HUES64 (cell line): ENCODE measurements around the gene VSIR. TPM values are rescaled to one million over a fixed set of nuclear protein-coding genes. Genes with fewer than 3 reads are reported as not detected.

Experiments used
- H3K27ac ChIP-seq: 2 replicates; pipeline ENCODE4 v1.7.0; 2013; ENCODE audit warnings: low read depth, low read length, inconsistent platforms
- H3K27me3 ChIP-seq: 2 replicates; pipeline ENCODE4 v1.6.1; 2013; ENCODE audit warnings: mild to moderate bottlenecking, low read length; ENCODE audit not compliant: insufficient read depth
- H3K36me3 ChIP-seq: 2 replicates; pipeline ENCODE4 v1.6.1; 2013; ENCODE audit warnings: mild to moderate bottlenecking, low read length; ENCODE audit not compliant: insufficient read depth
- H3K4me1 ChIP-seq: 2 replicates; pipeline ENCODE4 v1.6.1; 2013; ENCODE audit warnings: mild to moderate bottlenecking, low read length, moderate library complexity; ENCODE audit not compliant: insufficient read depth
- H3K4me3 ChIP-seq: 2 replicates; pipeline ENCODE4 v1.5.1; 2013; ENCODE audit warnings: mild to moderate bottlenecking, low read length, moderate library complexity
- H3K9ac ChIP-seq: 2 replicates; pipeline ENCODE4 v1.6.1; 2013; ENCODE audit warnings: mild to moderate bottlenecking, low read depth, low read length
- H3K9me3 ChIP-seq: 2 replicates; pipeline ENCODE4 v1.6.1; 2013; ENCODE audit warnings: low read depth, low read length; ENCODE audit not compliant: insufficient read depth
- WGBS: fragments of 150-250, 120-280 bp; methylation state at CpG from one replicate; pipeline ENCODE4 v1.1.7; 2013; ENCODE audit warnings: missing lambda C conversion rate; 5-methylcytosine and 5-hydroxymethylcytosine counted together
- polyA plus RNA-seq, 2 experiments: library from polyadenylated mRNA; stranded (reverse); fragments of 50-300 nt; gene quantifications; one replicate each; pipeline ENCODE4 v1.2.3, GENCODE V29; 2013

VSIR gene
- polyA plus RNA-seq (2013, experiment 1 of 2) = not detected
- 0.13 TPM for polyA plus RNA-seq (2013, experiment 2 of 2)

GRCh38 chr10:71773221-71773971, at the start of gene VSIR:
VSIR (minus strand) TSS chr10:71773520; CDS start chr10:71773439, 81 bp downstream.
- Histone ChIP-seq H3K9me3 (0 out of 2 replicates have a peak, but pooled peaks cover 2% of the 10 kb centered on the region), H3K27me3 (peaks cover 27% of the 10 kb centered on the region), H3K4me3 (peak within 1 kb of the TSS; percentile 59), H3K36me3 (no peaks in the 10 kb centered on the region), H3K4me1 (0 out of 2 replicates have a peak, but pooled peaks cover 3% of the 10 kb centered on the region), H3K9ac (no peak within 1 kb of the TSS; the same call in 1 of the 2 replicates), H3K27ac (no peak within 1 kb of the TSS)
- 7% methylated on average over 55 of the region's 55 CpGs for WGBS

- no peaks in the 10 kb centered on the region for H3K27me3 ChIP-seq
- no peaks in the 10 kb centered on the region for H3K9me3 ChIP-seq
- H3K4me1 ChIP-seq = no peaks in the 10 kb centered on the region
- no peak overlapping the region for H3K27ac ChIP-seq
- H3K9ac ChIP-seq = no peak overlapping the region
- H3K4me3 ChIP-seq = no peak overlapping the region
- peaks cover 98% of the 10 kb centered on the region for H3K36me3 ChIP-seq
- 96% methylated on average over 9 of the region's 9 CpGs for WGBS
Observed at GRCh38 chr10:71821909-71822763, 48.8 kb upstream of the VSIR start.

GRCh38 chr10:71820966-71821365, 47.6 kb upstream of the VSIR start:
- no peaks in the 10 kb centered on the region for H3K4me1 ChIP-seq
- H3K4me3 ChIP-seq = no peak overlapping the region
- H3K9ac ChIP-seq = no peak overlapping the region
- 95% methylated on average over 8 of the region's 8 CpGs for WGBS
- no peak overlapping the region for H3K27ac ChIP-seq
- no peaks in the 10 kb centered on the region for H3K27me3 ChIP-seq
- H3K36me3 ChIP-seq = peaks cover 100% of the 10 kb centered on the region
- H3K9me3 ChIP-seq = no peaks in the 10 kb centered on the region

GRCh38 chr10:71819985-71820384, 46.7 kb upstream of the VSIR start:
- Histone ChIP-seq H3K9ac (no peak overlapping the region), H3K4me3 (no peak overlapping the region), H3K9me3 (no peaks in the 10 kb centered on the region), H3K36me3 (peaks cover 94% of the 10 kb centered on the region), H3K27me3 (no peaks in the 10 kb centered on the region), H3K4me1 (no peaks in the 10 kb centered on the region), H3K27ac (no peak overlapping the region)
- 99% methylated on average over 6 of the region's 6 CpGs for WGBS

GRCh38 chr10:71819441-71819861, 46.1 kb upstream of the VSIR start:
- Histone ChIP-seq H3K27ac (no peak overlapping the region), H3K27me3 (no peaks in the 10 kb centered on the region), H3K36me3 (peaks cover 89% of the 10 kb centered on the region), H3K4me1 (no peaks in the 10 kb centered on the region), H3K9me3 (no peaks in the 10 kb centered on the region), H3K9ac (no peak overlapping the region), H3K4me3 (no peak overlapping the region)
- WGBS = 91% methylated on average over 18 of the region's 18 CpGs

- Histone ChIP-seq H3K36me3 (peaks cover 82% of the 10 kb centered on the region), H3K27me3 (no peaks in the 10 kb centered on the region), H3K9ac (no peak overlapping the region), H3K4me3 (no peak overlapping the region), H3K4me1 (no peaks in the 10 kb centered on the region), H3K9me3 (no peaks in the 10 kb centered on the region), H3K27ac (no peak overlapping the region)
- WGBS = 94% methylated on average over 14 of the region's 14 CpGs
Observed at GRCh38 chr10:71818674-71819260, 45.4 kb upstream of the VSIR start.

GRCh38 chr10:71817831-71818655, 44.7 kb upstream of the VSIR start:
- no peak overlapping the region for H3K27ac ChIP-seq
- H3K36me3 ChIP-seq = peaks cover 75% of the 10 kb centered on the region

GRCh38 chr10:71816936-71817618, 43.8 kb upstream of the VSIR start:
- Histone ChIP-seq H3K9me3 (no peaks in the 10 kb centered on the region), H3K36me3 (peaks cover 65% of the 10 kb centered on the region), H3K9ac (no peak overlapping the region)

More at GRCh38 chr10:71817831-71818655, 44.7 kb upstream of the VSIR start:
- no peak overlapping the region for H3K9ac ChIP-seq
- 98% methylated on average over 9 of the region's 9 CpGs for WGBS
- H3K4me1 ChIP-seq = no peaks in the 10 kb centered on the region
- no peaks in the 10 kb centered on the region for H3K27me3 ChIP-seq
- no peaks in the 10 kb centered on the region for H3K9me3 ChIP-seq
- no peak overlapping the region for H3K4me3 ChIP-seq

GRCh38 chr10:71816421-71816851, 43.1 kb upstream of the VSIR start:
- no peak overlapping the region for H3K27ac ChIP-seq
- no peak overlapping the region for H3K4me3 ChIP-seq
- no peaks in the 10 kb centered on the region for H3K4me1 ChIP-seq
- peaks cover 59% of the 10 kb centered on the region for H3K36me3 ChIP-seq
- H3K9ac ChIP-seq = no peak overlapping the region
- no peaks in the 10 kb centered on the region for H3K27me3 ChIP-seq
- no peaks in the 10 kb centered on the region for H3K9me3 ChIP-seq
- WGBS = 91% methylated on average over 12 of the region's 12 CpGs

More at GRCh38 chr10:71816936-71817618, 43.8 kb upstream of the VSIR start:
- Histone ChIP-seq H3K27me3 (no peaks in the 10 kb centered on the region), H3K4me1 (no peaks in the 10 kb centered on the region), H3K4me3 (no peak overlapping the region), H3K27ac (no peak overlapping the region)
- WGBS = 95% methylated on average over 8 of the region's 8 CpGs

GRCh38 chr10:71815515-71816130, 42.3 kb upstream of the VSIR start:
- Histone ChIP-seq H3K4me1 (no peaks in the 10 kb centered on the region), H3K27ac (no peak overlapping the region), H3K9ac (no peak overlapping the region), H3K36me3 (peaks cover 51% of the 10 kb centered on the region), H3K4me3 (no peak overlapping the region), H3K9me3 (no peaks in the 10 kb centered on the region), H3K27me3 (no peaks in the 10 kb centered on the region)
- WGBS = 97% methylated on average over 15 of the region's 15 CpGs
